Measurements from ENCODE around the gene PPP3CA. TPM values are rescaled to one million over a fixed set of nuclear protein-coding genes. Genes with fewer than 3 reads are reported as not detected.

Gene PPP3CA
- polyA plus RNA-seq, 1 donor (not counting 4 experiments of a cell fraction or from before 2014, with no cell fraction given) = 43.3 TPM

DNA sequence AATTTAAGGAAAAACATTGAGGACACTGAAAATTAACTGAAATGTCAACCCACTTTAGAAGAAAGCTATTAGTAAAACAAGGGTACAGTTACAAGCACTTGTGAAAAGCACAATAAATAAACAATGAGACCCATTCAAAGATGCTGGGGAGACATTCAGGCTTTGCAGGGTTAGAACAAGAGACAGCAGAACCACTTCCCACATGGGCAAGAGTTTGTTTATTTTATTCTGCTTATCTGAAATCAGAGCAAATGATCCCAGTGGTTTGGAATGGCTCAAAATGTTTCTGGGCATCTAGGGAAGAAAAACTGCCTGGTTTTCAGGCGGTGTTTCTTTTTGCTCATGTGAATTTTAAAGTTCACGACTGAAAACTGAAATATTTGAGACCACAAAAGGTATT, 42.4 kb downstream of the PPP3CA start:
- Histone ChIP-seq H3K9ac (ENCODE audit: control insufficient read depth, extremely low read depth, insufficient read depth, low read length) (no peak overlapping the region), H3K4me1 (ENCODE audit: control insufficient read depth, extremely low read depth, insufficient read depth, low read length) (peaks cover 25% of the 10 kb centered on the region), H2AFZ (ENCODE audit: control insufficient read depth, low read length) (no peak overlapping the region), H3K27me3 (ENCODE audit: control insufficient read depth, extremely low read depth, insufficient read depth, low read length) (no peaks in the 10 kb centered on the region), H3K4me3 (ENCODE audit: control insufficient read depth in 2 of 3, extremely low read depth in 1 of 3, insufficient read depth in 2 of 3, low read depth in 1 of 3, low read length in 3 of 3) (no peak overlapping the region), H4K20me1 (ENCODE audit: control insufficient read depth, extremely low read depth, insufficient read depth, low read length) (peaks cover 2% of the 10 kb centered on the region), H3K9me3 (ENCODE audit: control insufficient read depth, low read depth, low read length) (no peaks in the 10 kb centered on the region), H3K36me3 (ENCODE audit: control insufficient read depth in 2 of 2, extremely low read depth in 1 of 2, insufficient read depth in 2 of 2, low read length in 2 of 2) (no peaks in the 10 kb centered on the region), H3K27ac (ENCODE audit: control insufficient read depth, insufficient read depth, low read length) (no peak overlapping the region), H3K79me2 (ENCODE audit: control insufficient read depth, insufficient read depth, low read length) (peaks cover 85% of the 10 kb centered on the region), H3K9me1 (ENCODE audit: control insufficient read depth, extremely low read depth, insufficient read depth, low read length) (no peaks in the 10 kb centered on the region), H3K4me2 (ENCODE audit: control insufficient read depth, extremely low read depth, insufficient read depth, low read depth, low read length) (no peak overlapping the region)
- FAIRE-seq = peak; percentile 46
- no peak for DNase-seq (ENCODE audit: low read depth, low spot score)
- TF ChIP-seq, protein P1, sequence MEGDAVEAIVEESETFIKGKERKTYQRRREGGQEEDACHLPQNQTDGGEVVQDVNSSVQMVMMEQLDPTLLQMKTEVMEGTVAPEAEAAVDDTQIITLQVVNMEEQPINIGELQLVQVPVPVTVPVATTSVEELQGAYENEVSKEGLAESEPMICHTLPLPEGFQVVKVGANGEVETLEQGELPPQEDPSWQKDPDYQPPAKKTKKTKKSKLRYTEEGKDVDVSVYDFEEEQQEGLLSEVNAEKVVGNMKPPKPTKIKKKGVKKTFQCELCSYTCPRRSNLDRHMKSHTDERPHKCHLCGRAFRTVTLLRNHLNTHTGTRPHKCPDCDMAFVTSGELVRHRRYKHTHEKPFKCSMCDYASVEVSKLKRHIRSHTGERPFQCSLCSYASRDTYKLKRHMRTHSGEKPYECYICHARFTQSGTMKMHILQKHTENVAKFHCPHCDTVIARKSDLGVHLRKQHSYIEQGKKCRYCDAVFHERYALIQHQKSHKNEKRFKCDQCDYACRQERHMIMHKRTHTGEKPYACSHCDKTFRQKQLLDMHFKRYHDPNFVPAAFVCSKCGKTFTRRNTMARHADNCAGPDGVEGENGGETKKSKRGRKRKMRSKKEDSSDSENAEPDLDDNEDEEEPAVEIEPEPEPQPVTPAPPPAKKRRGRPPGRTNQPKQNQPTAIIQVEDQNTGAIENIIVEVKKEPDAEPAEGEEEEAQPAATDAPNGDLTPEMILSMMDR (optimal IDR thresholded peaks at IDR 0.05 in 1 of 3, IDR thresholded peaks at IDR 0.05 in 1 of 3, conservative IDR thresholded peaks at IDR 0.05 in 1 of 3; ENCODE audit: extremely low read depth in 1 of 3, insufficient read depth in 2 of 3, low read length in 3 of 3) = no peak
- dilution Hi-C loops (cut with MboI; ENCODE audit: extremely low pct_ligation_motif_present, low sequenced_read_pairs) = no loop called here

DNA sequence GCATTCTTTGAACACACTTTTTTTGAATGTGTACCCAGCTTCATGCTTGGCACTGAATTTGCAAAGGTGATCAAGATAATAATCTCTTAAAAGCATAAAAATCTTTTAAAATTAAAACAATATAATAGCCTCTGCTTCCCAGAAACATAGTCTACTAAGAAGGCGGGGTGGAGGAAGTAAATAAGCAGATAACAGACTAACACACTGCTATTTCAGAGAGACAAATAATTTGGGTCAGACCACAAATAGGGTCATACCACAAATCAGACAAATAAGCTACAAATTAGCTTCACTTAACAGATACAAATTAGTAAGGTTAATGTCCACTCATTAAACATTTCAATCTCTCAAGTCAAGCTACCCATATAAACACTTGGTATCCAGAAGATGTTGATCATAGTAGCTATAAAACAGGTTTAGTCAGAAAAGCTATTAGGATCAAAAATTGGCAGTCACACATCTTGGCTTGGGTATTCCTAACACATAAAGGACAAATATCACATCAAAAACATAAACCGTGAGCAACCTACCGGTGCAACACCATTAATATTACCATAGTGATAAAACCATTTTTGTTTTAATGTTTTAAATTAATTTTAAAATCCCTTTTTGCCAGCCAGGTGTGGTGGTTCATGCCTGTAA, 47.3 kb downstream of the PPP3CA start:
- Histone ChIP-seq H2AFZ (ENCODE audit: control insufficient read depth, low read length) (no peak overlapping the region), H3K4me1 (ENCODE audit: control insufficient read depth, extremely low read depth, insufficient read depth, low read length) (no peaks in the 10 kb centered on the region), H4K20me1 (ENCODE audit: control insufficient read depth, extremely low read depth, insufficient read depth, low read length) (peaks cover 2% of the 10 kb centered on the region), H3K9me1 (ENCODE audit: control insufficient read depth, extremely low read depth, insufficient read depth, low read length) (no peaks in the 10 kb centered on the region), H3K36me3 (ENCODE audit: control insufficient read depth in 2 of 2, extremely low read depth in 1 of 2, insufficient read depth in 2 of 2, low read length in 2 of 2) (no peaks in the 10 kb centered on the region), H3K4me3 (ENCODE audit: control insufficient read depth in 2 of 3, extremely low read depth in 1 of 3, insufficient read depth in 2 of 3, low read depth in 1 of 3, low read length in 3 of 3) (no peak overlapping the region), H3K4me2 (ENCODE audit: control insufficient read depth, extremely low read depth, insufficient read depth, low read depth, low read length) (no peak overlapping the region), H3K79me2 (ENCODE audit: control insufficient read depth, insufficient read depth, low read length) (peaks cover 80% of the 10 kb centered on the region), H3K9me3 (ENCODE audit: control insufficient read depth, low read depth, low read length) (no peaks in the 10 kb centered on the region), H3K27ac (ENCODE audit: control insufficient read depth, insufficient read depth, low read length) (no peak overlapping the region), H3K27me3 (ENCODE audit: control insufficient read depth, extremely low read depth, insufficient read depth, low read length) (no peaks in the 10 kb centered on the region), H3K9ac (ENCODE audit: control insufficient read depth, extremely low read depth, insufficient read depth, low read length) (no peak overlapping the region)
- TF ChIP-seq EZH2 (IDR thresholded peaks at IDR 0.05; ENCODE audit: low read length) = no peak
- TF ChIP-seq, protein P1 (optimal IDR thresholded peaks at IDR 0.05 in 1 of 3, IDR thresholded peaks at IDR 0.05 in 1 of 3, conservative IDR thresholded peaks at IDR 0.05 in 1 of 3; ENCODE audit: extremely low read depth in 1 of 3, insufficient read depth in 2 of 3, low read length in 3 of 3) = no peak
- dilution Hi-C loops (cut with MboI; ENCODE audit: extremely low pct_ligation_motif_present, low sequenced_read_pairs) = no loop called here
- no peak for DNase-seq (ENCODE audit: low read depth, low spot score)
- no peak for FAIRE-seq
